HepG2 (cell line): Measurements from ENCODE around the gene SHANK2. TPM values are rescaled to one million over a fixed set of nuclear protein-coding genes. Genes with fewer than 3 reads are reported as not detected.
A peak's percentile ranks its signal among the peaks of the same experiment; 100 is the strongest.

ENCODE experiments used
- ATAC-seq: fragments of 200-7000 bp; cut with Tn5 transposase; 3 replicates; pipeline ENCODE4 v1.9.1; 2020; ENCODE audit warnings: mild to moderate bottlenecking, moderate library complexity
- BruUV-seq: library from RNA; stranded (reverse); fragments of 400-500 nt; replicated peaks from 2 replicates; lab custom pipeline; 2021; lab: Mats Ljungman, UMichigan
- CTCF ChIA-PET: fragments of 300-600 bp; formaldehyde crosslinking; extraction: SDS; loops from one replicate; lab custom pipeline; 2021; ENCODE audit warnings: low total read pairs, inconsistent platforms, low intra/inter-chr PET ratio; lab: Yijun Ruan, JAX
- POLR2A ChIA-PET: fragments of 350-600 bp; sonication (Branson Sonifier 250); formaldehyde crosslinking; loops from one replicate; lab custom pipeline; 2020; ENCODE audit warnings: antibody characterized with exemption, inconsistent platforms; lab: Yijun Ruan, JAX
- DNase-seq: peaks from one replicate; pipeline ENCODE4 v3.0.0-alpha.2; 2015; ENCODE audit warnings: low spot score
- FAIRE-seq: peaks from 3 replicates; lab custom pipeline; 2011; peaks lifted over from hg19 to GRCh38; lab: Jason Lieb, UNC
- H2AFZ ChIP-seq: one replicate; pipeline ENCODE4 v1.6.1; 2011; ENCODE audit warnings: low read length, inconsistent platforms
- H3K27ac ChIP-seq: fragments of 300-600 bp; 3 replicates; pipeline ENCODE4 v1.8.0; 2011; ENCODE audit warnings: mixed run types, mild to moderate bottlenecking, mixed read lengths, low read length, inconsistent platforms; ENCODE audit not compliant: insufficient read depth; ENCODE audit errors: extremely low read length
- H3K27me3 ChIP-seq, 2 experiments: fragments of 200-600 bp in 1 of 2; 2 replicates in 1 of 2; 3 replicates in 1 of 2; pipeline versions ENCODE4 v1.6.0 to v1.8.0; 2011; ENCODE audit warnings: low read length in 2 of 2, mild to moderate bottlenecking in 2 of 2, moderate library complexity in 2 of 2, inconsistent platforms in 1 of 2; ENCODE audit not compliant: insufficient read depth in 2 of 2, control insufficient read depth in 1 of 2
- H3K36me3 ChIP-seq, 2 experiments: fragments of 200-600 bp in 1 of 2; replicated peaks in 1 of 2; 2 replicates in 1 of 2; 3 replicates in 1 of 2; pipeline versions ENCODE4 v1.5.1 to v1.8.0; 2011; ENCODE audit warnings: low read length in 2 of 2, inconsistent platforms in 1 of 2; ENCODE audit not compliant: insufficient read depth in 2 of 2, control insufficient read depth in 1 of 2
- H3K4me1 ChIP-seq: 2 replicates; pipeline ENCODE4 v1.5.1; 2012; ENCODE audit warnings: low read length, inconsistent platforms; ENCODE audit not compliant: insufficient read depth
- H3K4me2 ChIP-seq: 2 replicates; pipeline ENCODE4 v1.6.0; 2011; ENCODE audit warnings: low read depth, low read length, inconsistent platforms
- H3K4me3 ChIP-seq, 3 experiments: fragments of 200-600 bp in 1 of 3; sonication (generic), shearing (Covaris generic) in 1 of 3; replicated peaks in 1 of 3; 2 replicates each; pipeline ENCODE4 v1.5.1; 2011 to 2016; ENCODE audit warnings: low read length in 3 of 3, inconsistent platforms in 2 of 3, low read depth in 2 of 3, mild to moderate bottlenecking in 2 of 3, control low read depth in 1 of 3, mixed read lengths in 1 of 3; ENCODE audit not compliant: insufficient read depth in 1 of 3
- H3K79me2 ChIP-seq: one replicate; pipeline ENCODE4 v1.6.1; 2011; ENCODE audit warnings: low read length, inconsistent platforms; ENCODE audit not compliant: insufficient read depth
- H3K9ac ChIP-seq: 2 replicates; pipeline ENCODE4 v1.6.0; 2011; ENCODE audit warnings: mild to moderate bottlenecking, low read depth, low read length, inconsistent platforms; ENCODE audit not compliant: insufficient read depth
- H3K9me3 ChIP-seq: 2 replicates; pipeline ENCODE4 v1.5.1; 2012; ENCODE audit warnings: mild to moderate bottlenecking, low read length
- H4K20me1 ChIP-seq: 2 replicates; pipeline ENCODE4 v1.6.0; 2011; ENCODE audit warnings: inconsistent platforms, mild to moderate bottlenecking, low read length, moderate library complexity; ENCODE audit not compliant: insufficient read depth
- CHD4 ChIP-seq: fragments of 200-600 bp; sonication (generic); IDR thresholded peaks from 2 replicates; pipeline ENCODE4 v1.7.0; 2017; ENCODE audit warnings: mild to moderate bottlenecking, low read length, borderline replicate concordance
- GATAD2A ChIP-seq: IDR thresholded peaks from 2 replicates; pipeline ENCODE4 v1.6.1; 2016
- GMEB1 ChIP-seq: sonication (generic); formaldehyde crosslinking; IDR thresholded peaks from 2 replicates; pipeline ENCODE4 v1.5.1; 2020; ENCODE audit warnings: missing genetic modification reagents, mild to moderate bottlenecking, borderline replicate concordance
- NFATC3 ChIP-seq: sonication (generic); formaldehyde crosslinking; IDR thresholded peaks from 2 replicates; pipeline ENCODE4 v1.5.1; 2020; ENCODE audit warnings: mild to moderate bottlenecking, missing genetic modification reagents
- RBAK ChIP-seq: sonication (generic); formaldehyde crosslinking; IDR thresholded peaks from 2 replicates; pipeline ENCODE4 v1.5.1; 2020; ENCODE audit warnings: mild to moderate bottlenecking, missing genetic modification reagents
- SMAD9 ChIP-seq: sonication (generic); formaldehyde crosslinking; IDR thresholded peaks from 2 replicates; pipeline ENCODE4 v1.5.1; 2020; ENCODE audit warnings: mild to moderate bottlenecking, missing genetic modification reagents
- ZBTB38 ChIP-seq: sonication (generic); formaldehyde crosslinking; IDR thresholded peaks from 2 replicates; pipeline ENCODE4 v1.5.1; 2020; ENCODE audit warnings: mild to moderate bottlenecking, missing genetic modification reagents
- ZNF12 ChIP-seq: sonication (generic); formaldehyde crosslinking; IDR thresholded peaks from 2 replicates; pipeline ENCODE4 v1.5.0; 2020; ENCODE audit warnings: missing genetic modification reagents
- ZNF382 ChIP-seq: sonication (generic); formaldehyde crosslinking; IDR thresholded peaks from 2 replicates; pipeline ENCODE4 v1.5.0; 2020; ENCODE audit warnings: missing genetic modification reagents, mild to moderate bottlenecking, borderline replicate concordance
- ZNF746 ChIP-seq: sonication (generic); formaldehyde crosslinking; IDR thresholded peaks from 2 replicates; pipeline ENCODE4 v1.8.0; 2022; ENCODE audit warnings: mild to moderate bottlenecking, missing genetic modification reagents
- WGBS: methylation state at CpG from one replicate; pipeline ENCODE4 v1.1.6; 2017; ENCODE audit warnings: low lambda C conversion rate; 5-methylcytosine and 5-hydroxymethylcytosine counted together
- in situ Hi-C: cut with HindIII; loops from 2 replicates; pipeline ENCODE4 v1.10.0; 2017; ENCODE audit warnings: low pct_unique_long_range_greater_than_20kb; ENCODE audit not compliant: extremely low pct_ligation_motif_present
- intact Hi-C: fragments of 100-400 bp; cut with micrococcal nuclease; formaldehyde crosslinking; loops from one replicate; pipeline ENCODE4 v1.10.0; 2022; ENCODE audit not compliant: unreplicated experiment
- polyA plus RNA-seq, 8 experiments: library from polyadenylated mRNA; depleted of rRNA in 3 of 8; stranded (reverse) in 7 of 8; unstranded in 1 of 8; fragments of >200 nt; fragmentation: Illumina TruSeq in 4 of 8; extraction: Trizol in 4 of 8; gene quantifications; 2 replicates each; pipeline versions ENCODE4 v1.2.1 to v1.2.3, GENCODE V29; 2011 to 2016; ENCODE audit warnings: low read depth in 4 of 8, missing spikeins in 1 of 8, mixed read lengths in 1 of 8; ENCODE audit not compliant: insufficient read depth in 1 of 8
- total RNA-seq, 5 experiments: library from RNA; depleted of rRNA; stranded (reverse); fragments of >200 nt; fragmentation: Illumina TruSeq; extraction: Trizol; gene quantifications; 2 replicates each; pipeline ENCODE4 v1.2.3, GENCODE V29; 2016; ENCODE audit warnings: low read depth in 1 of 5

The SHANK2 gene
- total and polyA plus RNA-seq, 2 of the 13 experiments (the other 11 are each of a cell fraction or from before 2014, with no cell fraction given) = 10.2 to 13.0 TPM

- intact Hi-C loops = no loop called here
- in situ Hi-C loops = no loop called here
- Histone ChIP-seq H3K4me1 (peaks cover 62% of the 10 kb centered on the region), H3K4me3 (no peak overlapping the region), H3K79me2 (no peaks in the 10 kb centered on the region), H3K9me3 (no peaks in the 10 kb centered on the region), H3K9ac (no peak overlapping the region), H3K27me3 (no peaks in the 10 kb centered on the region), H3K27ac (no peak overlapping the region), H4K20me1 (no peaks in the 10 kb centered on the region), H3K4me2 (peak overlapping the region; percentile 25), H3K36me3 (no peaks in the 10 kb centered on the region), H2AFZ (no peak overlapping the region)
- ChIA-PET POLR2A (no interaction called here), CTCF (no interaction called here)
- 64% methylated on average over 8 of the region's 14 CpGs for WGBS
- no peak for FAIRE-seq
- no peak for ATAC-seq
- BruUV-seq = no TSS peak
- peak; percentile 18; the same call in 1 of the 2 replicates for TF ChIP-seq ZBTB38 (CRISPR knock-in tag)
- TF ChIP-seq SMAD9 = no peak
- no peak for TF ChIP-seq ZNF382 (CRISPR knock-in tag)
- TF ChIP-seq NFATC3 = no peak
- TF ChIP-seq CHD4 = no peak
- no peak for TF ChIP-seq GATAD2A (CRISPR knock-in tag)
- no peak for TF ChIP-seq ZNF746
- DNase-seq = no peak
Measured at GRCh38 chr11:71279916-71280645, 27.7 kb upstream of the SHANK2 start.

GRCh38 chr11:71272161-71272560 is 19.8 kb upstream of the SHANK2 start:
- H3K9me3 ChIP-seq = peaks cover 14% of the 10 kb centered on the region; the same call in 1 of the 2 replicates
- no peak overlapping the region for H3K4me3 ChIP-seq
- CTCF ChIA-PET = no interaction called here
- FAIRE-seq (no peak), DNase-seq (no peak), ATAC-seq (no peak)
- no peaks in the 10 kb centered on the region for H3K36me3 ChIP-seq
- in situ Hi-C loops (no loop called here), intact Hi-C loops (no loop called here)
- POLR2A ChIA-PET = interaction anchor here (1.9 kb wide), 1 partner anchor 19 kb away, joined by 4 read pairs; no protein-coding TSS in a partner anchor
- no peak overlapping the region for H3K4me2 ChIP-seq
- H3K27me3 ChIP-seq = peaks cover 0 to 5% of the 10 kb centered on the region in 2 experiments; a peak in 1 of 5 replicates
- peaks cover 71% of the 10 kb centered on the region for H3K4me1 ChIP-seq
- no peak overlapping the region for H3K27ac ChIP-seq
- TF ChIP-seq RBAK (CRISPR knock-in tag) = peak; percentile 88
- TF ChIP-seq ZNF12 (CRISPR knock-in tag) = peak; percentile 85
- no peak for TF ChIP-seq GMEB1 (CRISPR knock-in tag)
- no peak overlapping the region for H2AFZ ChIP-seq
- no peak overlapping the region for H3K9ac ChIP-seq
- no peaks in the 10 kb centered on the region for H4K20me1 ChIP-seq
- WGBS = 72% methylated on average over 3 of the region's 3 CpGs
- BruUV-seq = no TSS peak
- H3K79me2 ChIP-seq = no peaks in the 10 kb centered on the region
